Cardiac fibroblast (primary cell): ENCODE results near the gene RNF41.

Source experiments
- DNase-seq, 2 donors: peaks; one replicate each; pipeline versions ENCODE4 v3.0.0 to v3.0.0-alpha.2; 2010; ENCODE audit warnings: low read depth in 2 of 2
- H3K4me3 ChIP-seq, 2 donors: replicated peaks in 1 of 2; 1 replicate in 1 of 2; 2 replicates in 1 of 2; pipeline ENCODE4 v1.5.1; 2011; ENCODE audit warnings: low read depth in 2 of 2, low read length in 2 of 2, mild to moderate bottlenecking in 2 of 2, moderate library complexity in 1 of 2
- CTCF ChIP-seq: IDR thresholded peaks from one replicate; pipeline ENCODE4 v1.5.1; 2011; ENCODE audit warnings: low read depth, mild to moderate bottlenecking, low read length, inconsistent platforms

RNF41 gene

GRCh38 chr12:56162468-56163290, 59.0 kb downstream of the RNF41 start:
- no peak overlapping the region for H3K4me3 ChIP-seq
- peak in 1 of 2 donors; percentile 37 for DNase-seq
- TF ChIP-seq CTCF, result no peak

GRCh38 chr12:56161690-56162351, 59.9 kb downstream of the RNF41 start:
- peak in 1 of 2 donors; percentile 9 for DNase-seq
- no peak overlapping the region for H3K4me3 ChIP-seq
- TF ChIP-seq CTCF, result no peak

GRCh38 chr12:56160894-56161689, 60.6 kb downstream of the RNF41 start:
- TF ChIP-seq CTCF, result no peak
- peak overlapping the region; percentile 93 to 98 for H3K4me3 ChIP-seq
- no peak for DNase-seq

GRCh38 chr12:56160193-56160763, 61.4 kb downstream of the RNF41 start:
- peak; percentile 56 to 68 for DNase-seq
- H3K4me3 ChIP-seq, result peak overlapping the region; percentile 93 to 98
- TF ChIP-seq CTCF, result no peak

GRCh38 chr12:56159482-56160192, 62.1 kb downstream of the RNF41 start:
- DNase-seq, result peak in 1 of 2 donors; percentile 7
- peak overlapping the region; percentile 93 to 98 for H3K4me3 ChIP-seq
- TF ChIP-seq CTCF, result no peak
